A549 (cell line): ENCODE measurements around the gene HEBP1. TPM values are rescaled to one million over a fixed set of nuclear protein-coding genes. Genes with fewer than 3 reads are reported as not detected.

ENCODE experiments used
- ATAC-seq, 2 experiments: fragments of 200-7000 bp in 1 of 2; fragments of >200 bp in 1 of 2; cut with Nextera tagmentation in 1 of 2; cut with Tn5 transposase in 1 of 2; 3 replicates each; pipeline versions ENCODE4 v1.8.0 to v1.9.1; 2018 to 2020; ENCODE audit warnings: mild to moderate bottlenecking in 1 of 2, moderate library complexity in 1 of 2
- CTCF ChIA-PET: fragments of 300-600 bp; sonication (Branson Sonifier 250); formaldehyde crosslinking; extraction: SDS; loops from one replicate; lab custom pipeline; 2021; ENCODE audit warnings: antibody characterized with exemption, inconsistent platforms; lab: Yijun Ruan, JAX
- POLR2A ChIA-PET: fragments of 350-600 bp; formaldehyde crosslinking; extraction: SDS; loops from one replicate; lab custom pipeline; 2021; ENCODE audit warnings: antibody characterized with exemption, inconsistent platforms; lab: Yijun Ruan, JAX
- DNase-seq, 2 experiments: peaks; one replicate each; pipeline versions ENCODE4 v3.0.0 to v3.0.0-alpha.2; 2011 to 2016; ENCODE audit warnings: low read depth in 1 of 2, low spot score in 1 of 2
- FAIRE-seq: peaks from 2 replicates; lab custom pipeline; 2011; peaks lifted over from hg19 to GRCh38; lab: Jason Lieb, UNC
- H3K27ac ChIP-seq, 2 experiments: fragments of >200 bp; sonication (Bioruptor Twin); formaldehyde crosslinking; 3 replicates each; pipeline ENCODE4 v1.5.1; 2016 to 2017
- H3K4me1 ChIP-seq: fragments of >200 bp; sonication (Bioruptor Twin); formaldehyde crosslinking; 3 replicates; pipeline ENCODE4 v1.6.1; 2016
- H3K4me2 ChIP-seq: fragments of >200 bp; sonication (Bioruptor Twin); formaldehyde crosslinking; 3 replicates; pipeline ENCODE4 v1.6.1; 2016
- H3K4me3 ChIP-seq: fragments of >200 bp; sonication (Bioruptor Twin); formaldehyde crosslinking; 3 replicates; pipeline ENCODE4 v1.5.1; 2016
- H3K9me3 ChIP-seq: fragments of >200 bp; sonication (Bioruptor Twin); formaldehyde crosslinking; 3 replicates; pipeline ENCODE4 v1.6.1; 2016
- CBX2 ChIP-seq: fragments of 200-600 bp; sonication (generic); IDR thresholded peaks from 2 replicates; pipeline ENCODE4 v1.6.1; 2016; ENCODE audit warnings: low read depth, mild to moderate bottlenecking, borderline replicate concordance
- HDAC2 ChIP-seq: fragments of 200-600 bp; sonication (generic); IDR thresholded peaks from 2 replicates; pipeline ENCODE4 v1.6.1; 2016
- JUNB ChIP-seq: fragments of >200 bp; sonication (Bioruptor Twin); formaldehyde crosslinking; IDR thresholded peaks from 2 replicates; pipeline ENCODE4 v1.6.1; 2016
- MAFK ChIP-seq: fragments of 450-650 bp; IDR thresholded peaks from 2 replicates; pipeline ENCODE4 v1.6.1; 2014; ENCODE audit not compliant: partially characterized antibody
- NPAS2 ChIP-seq: fragments of 250-450 bp; sonication (Bioruptor Pico); IDR thresholded peaks from 2 replicates; pipeline ENCODE4 v1.8.0; 2022; ENCODE audit warnings: mild to moderate bottlenecking, moderate library complexity, borderline replicate concordance
- NR3C1 ChIP-seq: fragments of >200 bp; sonication (Bioruptor Twin); formaldehyde crosslinking; IDR thresholded peaks from 3 replicates; pipeline ENCODE4 v1.6.1; 2017
- RCOR1 ChIP-seq: fragments of 150-350 bp; IDR thresholded peaks from 2 replicates; pipeline ENCODE4 v1.6.1; 2014; ENCODE audit warnings: antibody characterized with exemption, low read length, low read depth
- WGBS: methylation state at CpG from one replicate; pipeline ENCODE4 v1.1.6; 2017; ENCODE audit errors: missing lambda C conversion rate; 5-methylcytosine and 5-hydroxymethylcytosine counted together
- polyA plus RNA-seq, 4 experiments: library from polyadenylated mRNA; depleted of rRNA in 3 of 4; stranded (reverse); fragments of >200 nt; fragmentation: RNase III in 1 of 4; extraction: RNeasy Plus Mini Kit Qiagen cat#74134 plus additional on column Dnase treatment in 1 of 4; gene quantifications; 2 replicates in 3 of 4; 3 replicates in 1 of 4; pipeline ENCODE4 v1.2.3, GENCODE V29; 2011 to 2017
- TF ChIP-seq, protein P1 (sequence below): IDR thresholded peaks from 2 replicates; pipeline ENCODE4 v1.6.1; 2012; ENCODE audit warnings: low read depth, borderline replicate concordance
- TF ChIP-seq, protein P2 (sequence below): fragments of 150-350 bp; IDR thresholded peaks from 2 replicates; pipeline ENCODE4 v1.6.1; 2014; ENCODE audit warnings: low read depth, mild to moderate bottlenecking, low read length
- TF ChIP-seq, protein P3 (sequence below): fragments of 250-450 bp; sonication (Bioruptor Pico); IDR thresholded peaks from 2 replicates; pipeline ENCODE4 v1.5.0; 2020; ENCODE audit warnings: low read depth, mild to moderate bottlenecking, moderate library complexity
- TF ChIP-seq, protein P4 (sequence below): fragments of 250-450 bp; sonication (Bioruptor Pico); IDR thresholded peaks from 2 replicates; pipeline ENCODE4 v1.5.0; 2021; ENCODE audit warnings: mild to moderate bottlenecking, moderate library complexity, borderline replicate concordance

Gene HEBP1
- polyA plus RNA-seq, 2 of the 4 experiments (the other 2 are of a cell fraction) = 24.8 to 48.9 TPM

DNA sequence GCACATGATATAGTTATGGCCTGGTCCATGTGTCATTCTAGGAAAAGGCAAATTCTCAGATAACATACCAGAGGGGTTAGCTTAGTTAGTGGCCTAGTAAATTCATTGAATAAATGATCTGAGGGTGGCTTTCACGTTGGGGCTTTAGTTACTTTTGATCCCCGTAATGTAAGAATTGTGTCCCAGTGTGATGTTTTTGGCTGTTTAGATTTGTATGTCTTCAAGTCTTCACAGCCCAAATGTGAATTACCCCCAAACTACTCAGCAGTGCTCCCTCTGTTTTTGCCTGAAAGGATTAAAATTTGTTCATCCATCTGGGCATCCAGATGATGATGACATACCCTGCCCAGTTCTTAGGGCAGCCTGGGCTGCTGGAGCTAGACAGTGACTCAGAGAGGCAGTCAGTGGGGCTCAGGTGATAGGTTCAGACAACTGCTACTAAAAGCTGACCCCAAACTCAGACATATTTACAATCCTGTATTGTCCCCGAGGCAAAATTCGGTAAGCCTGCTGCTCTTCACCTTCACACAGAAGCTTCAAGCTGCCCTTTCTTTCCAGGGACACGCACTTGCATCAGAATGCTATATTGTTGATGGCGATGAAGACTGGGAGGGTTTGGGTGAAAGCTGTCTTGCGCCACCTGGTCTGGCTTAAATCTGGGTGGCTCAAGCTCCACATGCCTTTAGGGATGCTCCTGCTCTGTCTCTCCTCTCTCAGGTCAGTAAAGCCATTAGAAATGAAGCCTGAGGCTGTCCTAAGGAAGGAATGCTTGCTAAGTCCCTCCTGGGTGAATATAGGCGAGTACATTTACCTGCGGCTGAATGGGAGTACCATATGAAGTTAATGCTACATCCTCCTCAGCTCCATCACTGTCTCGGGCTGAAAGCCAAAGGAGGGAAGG lies 58.4 kb downstream of the HEBP1 start:
- ChIA-PET POLR2A (interaction anchor here (1.2 kb wide), 1 partner anchor 38 kb away, joined by 3 read pairs; no protein-coding TSS in a partner anchor), CTCF (interaction anchor here (0.8 to 2.6 kb wide), 5 partner anchors 26 to 105 kb away, joined by 3 to 9 read pairs (median 4); no protein-coding TSS in a partner anchor)
- H3K9me3 ChIP-seq = no peaks in the 10 kb centered on the region
- TF ChIP-seq NPAS2 (CRISPR knock-in tag) (no peak), CBX2 (no peak)
- FAIRE-seq (no peak), DNase-seq (no peak), ATAC-seq (peak; percentile 51 to 71; a peak in 5 of 6 replicates)
- WGBS = 86% methylated on average over 10 of the region's 10 CpGs
- H3K4me1 ChIP-seq = peaks cover under 1% of the 10 kb centered on the region; the same call in 1 of the 3 replicates
- no peak overlapping the region for H3K4me3 ChIP-seq
- no peak overlapping the region for H3K4me2 ChIP-seq
- H3K27ac ChIP-seq = 0 out of 6 replicates have a peak overlapping the region, but pooled peaks of 1 of the 2 experiments have one; percentile 15

DNA sequence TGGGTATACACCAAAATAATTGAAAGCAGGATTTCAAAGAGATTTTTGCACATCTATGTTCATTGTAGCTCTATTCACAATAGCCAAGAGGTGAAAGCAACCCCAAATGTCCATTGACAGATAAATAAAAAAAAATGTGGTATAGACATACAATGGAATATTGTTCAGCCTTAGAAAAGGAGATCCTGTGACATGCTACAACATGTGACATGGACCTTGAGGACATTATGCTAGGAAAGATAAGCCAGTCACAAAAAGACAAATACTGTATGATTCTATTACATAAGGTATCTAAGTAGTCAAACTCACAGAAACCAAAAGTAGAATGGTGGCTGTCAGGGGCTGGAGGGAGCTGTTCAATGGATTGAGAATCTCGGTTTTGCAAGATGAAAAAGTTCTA lies 60.2 kb downstream of the HEBP1 start:
- 68% methylated on average over 1 of the region's 1 CpG for WGBS
- Histone ChIP-seq H3K27ac (no peak overlapping the region), H3K4me1 (no peaks in the 10 kb centered on the region), H3K9me3 (no peaks in the 10 kb centered on the region), H3K4me2 (no peak overlapping the region), H3K4me3 (no peak overlapping the region)
- CTCF ChIA-PET = interaction anchor here (1.2 to 1.6 kb wide), 2 partner anchors 18 to 49 kb away, joined by 3 to 4 read pairs; partner anchors contain the start of gene GPRC5A
- ATAC-seq (no peak), FAIRE-seq (no peak), DNase-seq (no peak)
- no peak for TF ChIP-seq NR3C1
- TF ChIP-seq, protein P1, sequence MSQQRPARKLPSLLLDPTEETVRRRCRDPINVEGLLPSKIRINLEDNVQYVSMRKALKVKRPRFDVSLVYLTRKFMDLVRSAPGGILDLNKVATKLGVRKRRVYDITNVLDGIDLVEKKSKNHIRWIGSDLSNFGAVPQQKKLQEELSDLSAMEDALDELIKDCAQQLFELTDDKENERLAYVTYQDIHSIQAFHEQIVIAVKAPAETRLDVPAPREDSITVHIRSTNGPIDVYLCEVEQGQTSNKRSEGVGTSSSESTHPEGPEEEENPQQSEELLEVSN = no peak
- TF ChIP-seq RCOR1 = no peak
- TF ChIP-seq, protein P2, sequence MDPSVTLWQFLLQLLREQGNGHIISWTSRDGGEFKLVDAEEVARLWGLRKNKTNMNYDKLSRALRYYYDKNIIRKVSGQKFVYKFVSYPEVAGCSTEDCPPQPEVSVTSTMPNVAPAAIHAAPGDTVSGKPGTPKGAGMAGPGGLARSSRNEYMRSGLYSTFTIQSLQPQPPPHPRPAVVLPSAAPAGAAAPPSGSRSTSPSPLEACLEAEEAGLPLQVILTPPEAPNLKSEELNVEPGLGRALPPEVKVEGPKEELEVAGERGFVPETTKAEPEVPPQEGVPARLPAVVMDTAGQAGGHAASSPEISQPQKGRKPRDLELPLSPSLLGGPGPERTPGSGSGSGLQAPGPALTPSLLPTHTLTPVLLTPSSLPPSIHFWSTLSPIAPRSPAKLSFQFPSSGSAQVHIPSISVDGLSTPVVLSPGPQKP = no peak
- TF ChIP-seq, protein P3, sequence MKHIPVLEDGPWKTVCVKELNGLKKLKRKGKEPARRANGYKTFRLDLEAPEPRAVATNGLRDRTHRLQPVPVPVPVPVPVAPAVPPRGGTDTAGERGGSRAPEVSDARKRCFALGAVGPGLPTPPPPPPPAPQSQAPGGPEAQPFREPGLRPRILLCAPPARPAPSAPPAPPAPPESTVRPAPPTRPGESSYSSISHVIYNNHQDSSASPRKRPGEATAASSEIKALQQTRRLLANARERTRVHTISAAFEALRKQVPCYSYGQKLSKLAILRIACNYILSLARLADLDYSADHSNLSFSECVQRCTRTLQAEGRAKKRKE (CRISPR knock-in tag) = no peak
- TF ChIP-seq HDAC2 = no peak
- TF ChIP-seq, protein P4, sequence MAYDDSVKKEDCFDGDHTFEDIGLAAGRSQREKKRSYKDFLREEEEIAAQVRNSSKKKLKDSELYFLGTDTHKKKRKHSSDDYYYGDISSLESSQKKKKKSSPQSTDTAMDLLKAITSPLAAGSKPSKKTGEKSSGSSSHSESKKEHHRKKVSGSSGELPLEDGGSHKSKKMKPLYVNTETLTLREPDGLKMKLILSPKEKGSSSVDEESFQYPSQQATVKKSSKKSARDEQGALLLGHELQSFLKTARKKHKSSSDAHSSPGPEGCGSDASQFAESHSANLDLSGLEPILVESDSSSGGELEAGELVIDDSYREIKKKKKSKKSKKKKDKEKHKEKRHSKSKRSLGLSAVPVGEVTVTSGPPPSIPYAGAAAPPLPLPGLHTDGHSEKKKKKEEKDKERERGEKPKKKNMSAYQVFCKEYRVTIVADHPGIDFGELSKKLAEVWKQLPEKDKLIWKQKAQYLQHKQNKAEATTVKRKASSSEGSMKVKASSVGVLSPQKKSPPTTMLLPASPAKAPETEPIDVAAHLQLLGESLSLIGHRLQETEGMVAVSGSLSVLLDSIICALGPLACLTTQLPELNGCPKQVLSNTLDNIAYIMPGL (CRISPR knock-in tag) = no peak
- TF ChIP-seq JUNB = no peak
- POLR2A ChIA-PET = no interaction called here

DNA sequence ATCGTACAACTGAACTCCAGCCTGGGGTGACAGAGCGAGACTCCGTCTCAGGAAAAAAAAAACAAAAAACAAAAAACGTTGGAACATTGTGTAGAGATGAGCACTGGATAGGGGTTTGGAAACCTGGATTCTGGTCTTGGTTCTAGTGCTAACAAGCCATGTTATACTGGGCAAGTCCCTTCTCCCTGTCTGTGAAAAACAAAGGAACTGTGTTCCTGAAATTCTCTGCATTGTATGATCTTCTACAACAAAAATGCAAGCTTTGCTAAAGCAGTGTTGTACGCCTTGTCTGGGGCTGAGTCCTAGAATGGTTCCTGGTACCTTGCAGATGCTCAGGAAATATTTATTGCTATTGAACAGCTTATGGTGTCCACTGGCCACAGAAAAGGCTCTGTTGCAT lies 61.5 kb downstream of the HEBP1 start:
- peak; percentile 12 for TF ChIP-seq MAFK
- no peak for TF ChIP-seq NPAS2 (CRISPR knock-in tag)
- no peak for DNase-seq
- no peaks in the 10 kb centered on the region for H3K9me3 ChIP-seq
- no peaks in the 10 kb centered on the region for H3K4me1 ChIP-seq
- FAIRE-seq = no peak
- WGBS = 72% methylated on average over 5 of the region's 5 CpGs
- H3K4me2 ChIP-seq = no peak overlapping the region
- H3K27ac ChIP-seq = no peak overlapping the region
- no peak; a peak in 1 of 6 replicates for ATAC-seq
- ChIA-PET CTCF (interaction anchor here (0.8 to 1.6 kb wide), 7 partner anchors 32 to 127 kb away, joined by 3 to 4 read pairs (median 3); partner anchors contain the start of gene DDX47), POLR2A (no interaction called here)
- H3K4me3 ChIP-seq = no peak overlapping the region
